PC-9 (cell line): ENCODE data around the gene MBNL1.

Experiments used
- EZH2 ChIP-seq: fragments of 200-600 bp; sonication (generic); IDR thresholded peaks from 2 replicates; pipeline ENCODE4 v1.8.0; 2017; ENCODE audit warnings: antibody characterized with exemption, low read depth
- TF ChIP-seq, protein P1 (sequence below): fragments of 200-600 bp; sonication (generic); conservative IDR thresholded peaks from 2 replicates; pipeline ENCODE4 v1.6.1; 2017; ENCODE audit warnings: mixed run types, antibody characterized with exemption, mild to moderate bottlenecking, moderate library complexity

DNA sequence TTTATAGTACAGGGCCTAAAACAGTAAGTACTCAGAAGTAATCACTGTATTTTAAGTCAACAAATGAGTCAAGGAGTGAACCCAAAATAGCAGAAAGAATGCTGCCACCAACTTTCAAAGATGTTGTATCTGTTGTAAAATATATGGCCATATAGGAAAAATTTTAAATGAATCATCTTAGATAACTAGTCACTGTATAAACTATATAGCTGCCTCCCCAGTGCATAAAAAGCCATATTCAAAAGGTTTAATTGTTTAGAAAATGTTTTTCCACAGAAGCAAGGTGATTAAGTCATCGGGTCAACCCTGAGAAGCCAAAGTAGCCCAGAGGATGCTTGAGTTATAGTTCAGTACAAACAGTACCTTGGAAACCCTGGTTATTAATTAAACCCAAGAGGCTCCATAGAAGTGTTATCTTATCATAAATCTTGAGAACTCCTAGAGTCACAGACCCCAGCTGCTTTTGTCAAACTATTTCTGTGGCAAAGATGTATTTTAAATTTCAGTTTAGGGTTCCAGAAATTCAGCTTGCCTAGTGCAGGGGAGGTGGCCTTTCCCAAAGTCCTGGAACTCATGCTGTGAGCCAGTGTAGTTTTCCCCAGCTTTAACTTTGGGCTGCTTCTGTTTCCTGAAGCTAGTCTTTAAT lies 39.2 kb downstream of the MBNL1 start:
- TF ChIP-seq, protein P1, sequence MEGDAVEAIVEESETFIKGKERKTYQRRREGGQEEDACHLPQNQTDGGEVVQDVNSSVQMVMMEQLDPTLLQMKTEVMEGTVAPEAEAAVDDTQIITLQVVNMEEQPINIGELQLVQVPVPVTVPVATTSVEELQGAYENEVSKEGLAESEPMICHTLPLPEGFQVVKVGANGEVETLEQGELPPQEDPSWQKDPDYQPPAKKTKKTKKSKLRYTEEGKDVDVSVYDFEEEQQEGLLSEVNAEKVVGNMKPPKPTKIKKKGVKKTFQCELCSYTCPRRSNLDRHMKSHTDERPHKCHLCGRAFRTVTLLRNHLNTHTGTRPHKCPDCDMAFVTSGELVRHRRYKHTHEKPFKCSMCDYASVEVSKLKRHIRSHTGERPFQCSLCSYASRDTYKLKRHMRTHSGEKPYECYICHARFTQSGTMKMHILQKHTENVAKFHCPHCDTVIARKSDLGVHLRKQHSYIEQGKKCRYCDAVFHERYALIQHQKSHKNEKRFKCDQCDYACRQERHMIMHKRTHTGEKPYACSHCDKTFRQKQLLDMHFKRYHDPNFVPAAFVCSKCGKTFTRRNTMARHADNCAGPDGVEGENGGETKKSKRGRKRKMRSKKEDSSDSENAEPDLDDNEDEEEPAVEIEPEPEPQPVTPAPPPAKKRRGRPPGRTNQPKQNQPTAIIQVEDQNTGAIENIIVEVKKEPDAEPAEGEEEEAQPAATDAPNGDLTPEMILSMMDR: no peak
- no peak for TF ChIP-seq EZH2
